Transverse colon (tissue), 4 donors: ENCODE measurements around the gene GC. TPM values are rescaled to one million over a fixed set of nuclear protein-coding genes. Genes with fewer than 3 reads are reported as not detected.
"Not testable (repeated sequence)": the region's sequence is repeated elsewhere in the genome, so short reads cannot be mapped to it uniquely, and the experiment has no call there.

Source experiments
- DNase-seq: peaks from one replicate; pipeline ENCODE4 v3.0.0-alpha.2; 2019
- H3K27ac ChIP-seq, 4 donors: fragments of 200-600 bp; sonication (generic); 2 replicates each; pipeline ENCODE4 v1.5.1; 2016 to 2018; ENCODE audit warnings: inconsistent platforms in 4 of 4
- H3K27me3 ChIP-seq: fragments of 200-600 bp; sonication (generic); 2 replicates; pipeline ENCODE4 v1.5.1; 2017; ENCODE audit warnings: inconsistent platforms
- H3K36me3 ChIP-seq, 4 donors: fragments of 200-600 bp; sonication (generic); 2 replicates each; pipeline ENCODE4 v1.5.1; 2017 to 2019; ENCODE audit warnings: inconsistent platforms in 4 of 4
- H3K4me1 ChIP-seq, 4 donors: fragments of 200-600 bp; sonication (generic); 2 replicates each; pipeline ENCODE4 v1.5.1; 2017 to 2020; ENCODE audit warnings: inconsistent platforms in 4 of 4
- H3K4me3 ChIP-seq, 4 donors: fragments of 200-600 bp; sonication (generic); 1 replicate in 1 of 4; 2 replicates in 3 of 4; pipeline versions ENCODE4 v1.5.1 to v1.6.1; 2017 to 2019; ENCODE audit warnings: inconsistent platforms in 4 of 4
- H3K9me3 ChIP-seq, 2 donors: fragments of 200-600 bp; sonication (generic); 2 replicates each; pipeline ENCODE4 v1.5.1; 2017 to 2019; ENCODE audit warnings: inconsistent platforms in 2 of 2
- CTCF ChIP-seq, 5 experiments: fragments of 200-600 bp in 3 of 5; fragments of 450-650 bp in 2 of 5; sonication (generic) in 3 of 5; IDR thresholded peaks; 1 replicate in 2 of 5; 2 replicates in 3 of 5; pipeline ENCODE4 v1.5.1; 2016 to 2017; ENCODE audit warnings: antibody characterized with exemption in 5 of 5, inconsistent platforms in 3 of 5, mild to moderate bottlenecking in 2 of 5, moderate library complexity in 1 of 5
- EP300 ChIP-seq: sonication (generic); formaldehyde crosslinking; IDR thresholded peaks from one replicate; pipeline ENCODE4 v1.6.1; 2017; ENCODE audit warnings: antibody characterized with exemption, low read depth
- POLR2A ChIP-seq: fragments of 450-650 bp; IDR thresholded peaks from one replicate; pipeline ENCODE4 v1.6.1; 2016; ENCODE audit warnings: antibody characterized with exemption, mild to moderate bottlenecking, moderate library complexity
- POLR2AphosphoS5 ChIP-seq, 3 donors: sonication (generic); formaldehyde crosslinking; IDR thresholded peaks; one replicate each; pipeline ENCODE4 v1.6.1; 2016; ENCODE audit warnings: antibody characterized with exemption in 3 of 3
- WGBS, 2 donors: methylation state at CpG; one replicate each; pipeline ENCODE4 v1.1.5; 2018; ENCODE audit warnings: low coverage in 1 of 2; 5-methylcytosine and 5-hydroxymethylcytosine counted together
- in situ Hi-C, 4 donors: fragments of 200-750 bp; cut with MboI; loops; one replicate each; pipeline versions ENCODE4 v1.15.0 to v1.15.1; 2017; ENCODE audit warnings: low sequenced_read_pairs in 3 of 4, low pct_ligation_motif_present in 1 of 4, low pct_unique_long_range_greater_than_20kb in 1 of 4
- intact Hi-C: fragments of 100-400 bp; cut with DNase I; formaldehyde crosslinking; loops from one replicate; pipeline ENCODE4 v1.15.1; 2023; ENCODE audit warnings: low total_unique reads
- total RNA-seq, 4 donors: library from RNA; depleted of rRNA; stranded (reverse); fragments of >200 nt; gene quantifications; one replicate each; pipeline ENCODE4 v1.1.0, GENCODE V29; 2016

The GC gene
- total RNA-seq, 4 donors from 2014 or later: not detected

GRCh38 chr4:71765350-71765749, 18.5 kb downstream of the GC start:
- Histone ChIP-seq H3K27ac (no peak overlapping the region), H3K4me1 (no peaks in the 10 kb centered on the region), H3K4me3 (no peak overlapping the region), H3K27me3 (no peaks in the 10 kb centered on the region), H3K36me3 (no peaks in the 10 kb centered on the region), H3K9me3 (no peaks in the 10 kb centered on the region)
- in situ Hi-C loops (no loop called here), intact Hi-C loops (no loop called here)
- WGBS, 2 donors: 65 to 67% methylated on average over 1 to 4 of the region's 4 CpGs
- TF ChIP-seq CTCF (IDR thresholded peaks at IDR 0.05) (no peak), EP300 (no peak), POLR2AphosphoS5 (IDR thresholded peaks at IDR 0.05) (no peak), POLR2A (no peak)
- DNase-seq: no peak

- intact Hi-C loops: no loop called here
- TF ChIP-seq CTCF (IDR thresholded peaks at IDR 0.05): no peak
- TF ChIP-seq EP300: no peak
- no peak for TF ChIP-seq POLR2AphosphoS5 (IDR thresholded peaks at IDR 0.05)
- Histone ChIP-seq H3K4me1 (no peaks in the 10 kb centered on the region), H3K27ac (peak overlapping the region in 2 of 4 donors; percentile 10 to 45), H3K4me3 (peak overlapping the region in 3 of 4 donors; percentile 12 to 40 (median 30)), H3K36me3 (no peaks in the 10 kb centered on the region), H3K27me3 (no peaks in the 10 kb centered on the region), H3K9me3 (no peaks in the 10 kb centered on the region)
- WGBS, 2 donors: 46 to 64% methylated on average over 5 of the region's 5 CpGs
- in situ Hi-C loops: no loop called here
- peak; percentile 61 for DNase-seq
Measured at GRCh38 chr4:71752383-71753042, 31.4 kb downstream of the GC start.

DNA sequence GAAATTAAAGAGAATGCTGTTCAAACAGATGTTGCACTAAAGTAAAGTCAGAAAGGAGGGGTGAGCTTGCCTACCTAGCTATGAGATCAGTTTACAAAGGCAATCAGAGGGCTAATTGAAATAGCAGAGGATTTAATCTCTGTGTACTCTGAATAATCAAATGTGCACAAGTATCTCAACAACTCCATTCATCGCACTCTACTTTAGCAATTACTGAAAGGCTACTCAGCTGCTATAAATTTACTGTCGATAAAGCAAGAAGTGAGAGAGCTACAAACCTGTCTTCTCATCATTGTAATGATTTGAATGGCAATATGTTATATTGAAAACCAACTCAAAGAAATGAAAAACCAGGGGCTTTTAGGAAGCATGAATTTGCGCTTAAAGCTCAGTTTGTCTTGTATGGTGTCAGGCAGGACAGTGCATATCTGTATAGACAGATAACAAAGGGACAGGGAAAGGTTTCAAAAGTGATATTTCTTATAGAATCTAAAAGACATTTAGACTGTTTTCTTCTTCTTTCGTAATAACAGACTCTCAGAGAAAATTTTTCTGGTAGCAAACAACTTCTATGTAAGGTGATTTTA, 34.8 kb downstream of the GC start:
- Histone ChIP-seq H3K27me3 (no peaks in the 10 kb centered on the region), H3K36me3 (no peaks in the 10 kb centered on the region), H3K4me3 (no peak overlapping the region), H3K4me1 (no peaks in the 10 kb centered on the region), H3K9me3 (no peaks in the 10 kb centered on the region), H3K27ac (no peak overlapping the region)
- intact Hi-C loops (no loop called here), in situ Hi-C loops (loop anchor here in 1 of 4 donors (25.0 kb wide), 1 partner anchor 563 kb away; no protein-coding TSS in a partner anchor)
- WGBS, 2 donors: 86 to 89% methylated on average over 4 of the region's 4 CpGs
- no peak for TF ChIP-seq CTCF (IDR thresholded peaks at IDR 0.05)
- TF ChIP-seq EP300: no peak
- no peak for TF ChIP-seq POLR2A
- no peak for TF ChIP-seq POLR2AphosphoS5 (IDR thresholded peaks at IDR 0.05)
- DNase-seq: no peak

DNA sequence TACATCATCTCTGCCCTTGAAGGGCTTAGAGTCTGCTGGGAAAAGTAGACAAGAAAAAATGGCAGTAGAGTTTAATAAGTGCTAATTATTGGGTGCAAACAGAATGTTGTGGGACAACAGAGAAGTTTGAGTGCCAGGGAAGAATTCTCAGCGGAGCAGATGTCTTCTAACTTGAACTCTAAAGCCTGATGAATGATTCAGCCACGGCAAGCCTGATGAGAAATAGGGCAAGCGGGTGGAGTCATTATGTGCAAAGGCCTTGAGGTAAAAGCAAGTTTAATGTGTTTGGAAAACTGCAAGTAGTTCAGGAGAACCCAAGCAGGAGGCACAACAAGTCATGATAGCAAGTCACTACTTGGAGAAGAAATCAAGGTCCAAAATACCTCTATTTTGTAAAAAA, 37.5 kb downstream of the GC start:
- Histone ChIP-seq H3K4me1 (no peaks in the 10 kb centered on the region), H3K9me3 (no peaks in the 10 kb centered on the region), H3K27me3 (no peaks in the 10 kb centered on the region), H3K27ac (no peak overlapping the region), H3K4me3 (no peak overlapping the region), H3K36me3 (no peaks in the 10 kb centered on the region)
- intact Hi-C loops (no loop called here), in situ Hi-C loops (loop anchor here in 1 of 4 donors (25.0 kb wide), 1 partner anchor 566 kb away; no protein-coding TSS in a partner anchor)
- 84 to 100% methylated on average over 1 to 3 of the region's 3 CpGs for WGBS, 2 donors
- DNase-seq: no peak
- TF ChIP-seq CTCF (IDR thresholded peaks at IDR 0.05): no peak
- no peak for TF ChIP-seq POLR2A
- TF ChIP-seq POLR2AphosphoS5 (IDR thresholded peaks at IDR 0.05): no peak
- TF ChIP-seq EP300: no peak

- intact Hi-C loops, H3K36me3 ChIP-seq, H3K4me1 ChIP-seq, DNase-seq, H3K9me3 ChIP-seq, H3K4me3 ChIP-seq, H3K27me3 ChIP-seq, H3K27ac ChIP-seq: not testable (repeated sequence)
- in situ Hi-C loops: loop anchor here in 1 of 4 donors (25.0 kb wide), 1 partner anchor 574 kb away; no protein-coding TSS in a partner anchor
- 92% methylated on average over 2 of the region's 2 CpGs; no CpG with 5 or more reads in 1 of the 2 donors for WGBS, 2 donors
Measured at GRCh38 chr4:71738782-71739181, 45.1 kb downstream of the GC start.
